Stimulated activated memory B cell treated with anti-CD40 and anti-IgM and Interleukin-4, amounts not matched to agents 10 μg/mL and 1 μg/mL and 100 μg/mL, for 72 hours (primary cell): Measurements from ENCODE around the gene THOC6.

Experiments used
- ATAC-seq: fragments of 150-1000 bp; cut with Tn5 transposase; 2 replicates; pipeline ENCODE4 v1.10.0; 2021
- H3K27ac Mint-ChIP-seq: one replicate; pipeline ENCODE4 v1.8.0; 2022; ENCODE audit warnings: mild to moderate bottlenecking, mixed read lengths
- H3K27me3 Mint-ChIP-seq: one replicate; pipeline ENCODE4 v1.8.0; 2022; ENCODE audit warnings: mixed read lengths
- H3K36me3 Mint-ChIP-seq: one replicate; pipeline ENCODE4 v1.8.0; 2022; ENCODE audit warnings: mixed read lengths
- H3K4me1 Mint-ChIP-seq: one replicate; pipeline ENCODE4 v1.8.0; 2022; ENCODE audit warnings: mixed read lengths
- H3K4me3 Mint-ChIP-seq: one replicate; pipeline ENCODE4 v1.8.0; 2022; ENCODE audit warnings: mild to moderate bottlenecking, moderate library complexity, mixed read lengths
- H3K9me3 Mint-ChIP-seq: one replicate; pipeline ENCODE4 v1.8.0; 2022; ENCODE audit warnings: mixed read lengths

The THOC6 gene

GRCh38 chr16:3019594-3020246 is 4.1 kb upstream of the THOC6 start:
- H3K4me3 Mint-ChIP-seq: peak overlapping the region; percentile 84
- peaks cover 23% of the 10 kb centered on the region for H3K27me3 Mint-ChIP-seq
- no peaks in the 10 kb centered on the region for H3K9me3 Mint-ChIP-seq
- ATAC-seq: no peak
- no peaks in the 10 kb centered on the region for H3K36me3 Mint-ChIP-seq
- peak overlapping the region; percentile 83 for H3K27ac Mint-ChIP-seq
- peaks cover 51% of the 10 kb centered on the region for H3K4me1 Mint-ChIP-seq

- H3K36me3 Mint-ChIP-seq: no peaks in the 10 kb centered on the region
- H3K27me3 Mint-ChIP-seq: peaks cover 23% of the 10 kb centered on the region
- no peaks in the 10 kb centered on the region for H3K9me3 Mint-ChIP-seq
- peak; percentile 42 for ATAC-seq
- peak within 1 kb of the TSS; percentile 83 for H3K27ac Mint-ChIP-seq
- H3K4me1 Mint-ChIP-seq: peaks cover 53% of the 10 kb centered on the region
- H3K4me3 Mint-ChIP-seq: peak within 1 kb of the TSS; percentile 84
Measured at GRCh38 chr16:3020247-3020603, 3.6 kb upstream of the THOC6 start, which contains the start of gene TNFRSF12A. TSS of gene TNFRSF12A (plus strand) at chr16:3020368. CDS start at chr16:3020398, 30 bp downstream.

GRCh38 chr16:3020604-3021448 is 3.0 kb upstream of the THOC6 start:
- H3K27me3 Mint-ChIP-seq: peaks cover 23% of the 10 kb centered on the region

GRCh38 chr16:3021449-3022207 is 2.2 kb upstream of the THOC6 start:
- H3K9me3 Mint-ChIP-seq: no peaks in the 10 kb centered on the region
- H3K4me1 Mint-ChIP-seq: peaks cover 67% of the 10 kb centered on the region
- H3K27me3 Mint-ChIP-seq: peaks cover 22% of the 10 kb centered on the region
- peaks cover 8% of the 10 kb centered on the region for H3K36me3 Mint-ChIP-seq
- H3K27ac Mint-ChIP-seq: peak overlapping the region; percentile 83
- H3K4me3 Mint-ChIP-seq: peak overlapping the region; percentile 81
- ATAC-seq: peak; percentile 42

More at GRCh38 chr16:3020604-3021448, 3.0 kb upstream of the THOC6 start:
- Mint-ChIP-seq H3K4me3 (peak overlapping the region; percentile 84), H3K27ac (peak overlapping the region; percentile 83), H3K4me1 (peaks cover 59% of the 10 kb centered on the region), H3K36me3 (peaks cover under 1% of the 10 kb centered on the region), H3K9me3 (no peaks in the 10 kb centered on the region)
- no peak for ATAC-seq

GRCh38 chr16:3022208-3022683 is 1.6 kb upstream of the THOC6 start:
- Mint-ChIP-seq H3K9me3 (no peaks in the 10 kb centered on the region), H3K4me3 (peak overlapping the region; percentile 81), H3K36me3 (peaks cover 15% of the 10 kb centered on the region), H3K27me3 (peaks cover 16% of the 10 kb centered on the region), H3K4me1 (peaks cover 67% of the 10 kb centered on the region), H3K27ac (peak overlapping the region; percentile 83)
- ATAC-seq: no peak

GRCh38 chr16:3022684-3023414 is 986 bp upstream of the THOC6 start:
- Mint-ChIP-seq H3K27ac (peak overlapping the region; percentile 83), H3K9me3 (no peaks in the 10 kb centered on the region), H3K4me3 (peak overlapping the region; percentile 81), H3K36me3 (peaks cover 17% of the 10 kb centered on the region), H3K27me3 (peaks cover 10% of the 10 kb centered on the region), H3K4me1 (peaks cover 68% of the 10 kb centered on the region)
- ATAC-seq: peak; percentile 42

GRCh38 chr16:3023415-3023668 is 493 bp upstream of the THOC6 start:
- Mint-ChIP-seq H3K9me3 (no peaks in the 10 kb centered on the region), H3K4me1 (peaks cover 68% of the 10 kb centered on the region), H3K27ac (peak overlapping the region; percentile 83), H3K27me3 (peaks cover 10% of the 10 kb centered on the region), H3K4me3 (peak overlapping the region; percentile 81), H3K36me3 (peaks cover 17% of the 10 kb centered on the region)
- no peak for ATAC-seq

GRCh38 chr16:3025032-3026002 is 1.5 kb downstream of the THOC6 start:
- ATAC-seq: no peak
- Mint-ChIP-seq H3K27me3 (peaks cover 25% of the 10 kb centered on the region), H3K4me1 (peaks cover 80% of the 10 kb centered on the region), H3K4me3 (no peak overlapping the region), H3K36me3 (peaks cover 17% of the 10 kb centered on the region), H3K9me3 (no peaks in the 10 kb centered on the region), H3K27ac (no peak overlapping the region)

- H3K36me3 Mint-ChIP-seq: peaks cover 17% of the 10 kb centered on the region
- H3K4me3 Mint-ChIP-seq: no peak overlapping the region
- no peaks in the 10 kb centered on the region for H3K9me3 Mint-ChIP-seq
- no peak overlapping the region for H3K27ac Mint-ChIP-seq
- peaks cover 32% of the 10 kb centered on the region for H3K27me3 Mint-ChIP-seq
- ATAC-seq: no peak
- peaks cover 75% of the 10 kb centered on the region for H3K4me1 Mint-ChIP-seq
Measured at GRCh38 chr16:3026003-3026378, 2.2 kb downstream of the THOC6 start.

- ATAC-seq: no peak
- Mint-ChIP-seq H3K27ac (no peak overlapping the region), H3K9me3 (no peaks in the 10 kb centered on the region), H3K36me3 (peaks cover 17% of the 10 kb centered on the region), H3K4me1 (peaks cover 66% of the 10 kb centered on the region), H3K4me3 (no peak overlapping the region), H3K27me3 (peaks cover 40% of the 10 kb centered on the region)
Measured at GRCh38 chr16:3026609-3027488, 3.0 kb downstream of the THOC6 start.

- Mint-ChIP-seq H3K4me3 (no peak overlapping the region), H3K4me1 (peaks cover 60% of the 10 kb centered on the region), H3K27ac (no peak overlapping the region)
Measured at GRCh38 chr16:3027489-3027795, 3.6 kb downstream of the THOC6 start.

GRCh38 chr16:3027983-3028715 is 4.3 kb downstream of the THOC6 start:
- Mint-ChIP-seq H3K4me3 (peak overlapping the region; percentile 9), H3K9me3 (no peaks in the 10 kb centered on the region), H3K4me1 (peaks cover 53% of the 10 kb centered on the region), H3K27ac (no peak overlapping the region), H3K27me3 (peaks cover 53% of the 10 kb centered on the region), H3K36me3 (peaks cover 17% of the 10 kb centered on the region)
- peak; percentile 62 for ATAC-seq

More at GRCh38 chr16:3027489-3027795, 3.6 kb downstream of the THOC6 start:
- ATAC-seq: no peak
- Mint-ChIP-seq H3K36me3 (peaks cover 17% of the 10 kb centered on the region), H3K9me3 (no peaks in the 10 kb centered on the region), H3K27me3 (peaks cover 46% of the 10 kb centered on the region)
